ENCODE data around the gene FBXO31. TPM values are rescaled to one million over a fixed set of nuclear protein-coding genes. Genes with fewer than 3 reads are reported as not detected.

FBXO31 gene
- total and polyA plus RNA-seq, 2 donors (not counting 3 experiments of a cell fraction or from before 2014, with no cell fraction given): 17.1 to 31.8 TPM

DNA sequence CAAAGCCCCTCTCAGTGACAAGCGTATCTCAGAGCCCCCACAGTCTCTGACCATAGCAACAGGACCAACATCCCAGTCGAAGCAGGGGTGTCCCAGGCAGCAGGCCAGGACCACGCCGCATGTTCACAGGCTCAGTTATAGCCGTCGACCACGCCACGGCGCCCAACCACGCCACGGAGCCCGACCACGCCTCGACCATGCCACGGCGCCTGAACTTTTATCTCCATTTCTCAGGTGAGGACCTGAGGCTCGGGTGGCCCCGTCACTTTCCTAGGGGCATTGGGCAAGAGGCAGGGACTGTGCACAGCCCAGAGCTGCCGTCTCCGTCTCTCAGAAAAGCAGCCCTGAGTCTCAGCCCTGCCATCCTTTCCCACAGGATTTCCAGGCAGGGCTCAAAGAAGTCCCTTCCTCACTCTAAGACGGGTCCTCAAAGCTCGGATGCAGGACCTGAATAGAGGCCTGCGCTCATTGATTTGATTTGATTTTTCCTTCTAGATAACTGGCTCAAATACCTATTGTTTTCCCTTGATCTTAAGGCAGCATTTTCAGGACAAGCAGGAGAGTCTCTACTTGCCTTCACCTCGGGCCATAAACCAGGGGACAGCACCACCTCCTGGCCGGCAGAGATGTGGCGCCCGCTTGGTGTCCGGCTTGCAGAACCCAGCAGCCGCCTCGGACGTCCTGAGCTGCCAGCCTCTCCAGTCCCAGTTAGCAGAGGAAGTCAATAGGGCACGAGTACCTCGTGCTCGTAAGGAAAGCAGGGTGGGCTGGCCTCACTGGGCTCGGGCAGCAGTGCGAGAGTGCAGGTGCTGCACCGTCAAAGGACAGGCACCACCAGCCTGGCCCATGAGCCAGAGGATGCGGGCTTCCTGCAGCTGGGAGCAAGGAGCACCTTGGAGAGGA is 105.1 kb downstream of the FBXO31 start:
- H3K4me1 ChIP-seq (ENCODE audit: control insufficient read depth, extremely low read depth, insufficient read depth, low read length): peaks cover 4% of the 10 kb centered on the region
- no peak overlapping the region for H3K27ac ChIP-seq (ENCODE audit: insufficient read depth, low read depth, low read length)
- H3K9me1 ChIP-seq (replicated peaks; ENCODE audit: control insufficient read depth, extremely low read depth, insufficient read depth, low read length): no peaks in the 10 kb centered on the region
- dilution Hi-C loops (cut with MboI; ENCODE audit: extremely low pct_ligation_motif_present, low sequenced_read_pairs): no loop called here
- no TSS peak for BruUV-seq (replicated peaks)
- no peaks in the 10 kb centered on the region for H3K36me3 ChIP-seq (ENCODE audit: control insufficient read depth in 2 of 2, extremely low read depth in 1 of 2, insufficient read depth in 2 of 2, low read length in 2 of 2)
- no peak overlapping the region for H2AFZ ChIP-seq (ENCODE audit: low read depth, low read length)
- H3K4me2 ChIP-seq (ENCODE audit: insufficient read depth, low read length): no peak overlapping the region
- no peak overlapping the region for H3K9ac ChIP-seq (replicated peaks; ENCODE audit: extremely low read depth, insufficient read depth, low read length)
- H3K9me3 ChIP-seq (replicated peaks; ENCODE audit: control insufficient read depth, insufficient read depth, low read length): no peaks in the 10 kb centered on the region
- DNase-seq (ENCODE audit: low read depth, low spot score) (peak; percentile 86), FAIRE-seq (peak; percentile 96)
- intact Hi-C loops (cut with micrococcal nuclease): loop anchor here (1.0 to 10.0 kb wide), 7 partner anchors 75 to 715 kb away; no protein-coding TSS in a partner anchor
- ChIA-PET POLR2A (no interaction called here), CTCF (interaction anchor here (0.6 to 7.2 kb wide), 59 partner anchors 9 to 1205 kb away, joined by 3 to 108 read pairs (median 4); partner anchors contain the start of gene FOXC2)
- H3K4me3 ChIP-seq (replicated peaks in 1 of 3; ENCODE audit: insufficient read depth in 1 of 3, low read depth in 1 of 3, low read length in 3 of 3): no peak overlapping the region
- H3K27me3 ChIP-seq (ENCODE audit: control insufficient read depth in 2 of 2, insufficient read depth in 2 of 2, low read length in 2 of 2): no peaks in the 10 kb centered on the region
- no peaks in the 10 kb centered on the region for H4K20me1 ChIP-seq (replicated peaks; ENCODE audit: control insufficient read depth, extremely low read depth, insufficient read depth, low read length)
- H3K79me2 ChIP-seq (ENCODE audit: control insufficient read depth, insufficient read depth, low read length): no peaks in the 10 kb centered on the region
- TF ChIP-seq FOS (IDR thresholded peaks at IDR 0.05; ENCODE audit: borderline replicate concordance, insufficient read depth, low read length): no peak
- TF ChIP-seq, protein P1, sequence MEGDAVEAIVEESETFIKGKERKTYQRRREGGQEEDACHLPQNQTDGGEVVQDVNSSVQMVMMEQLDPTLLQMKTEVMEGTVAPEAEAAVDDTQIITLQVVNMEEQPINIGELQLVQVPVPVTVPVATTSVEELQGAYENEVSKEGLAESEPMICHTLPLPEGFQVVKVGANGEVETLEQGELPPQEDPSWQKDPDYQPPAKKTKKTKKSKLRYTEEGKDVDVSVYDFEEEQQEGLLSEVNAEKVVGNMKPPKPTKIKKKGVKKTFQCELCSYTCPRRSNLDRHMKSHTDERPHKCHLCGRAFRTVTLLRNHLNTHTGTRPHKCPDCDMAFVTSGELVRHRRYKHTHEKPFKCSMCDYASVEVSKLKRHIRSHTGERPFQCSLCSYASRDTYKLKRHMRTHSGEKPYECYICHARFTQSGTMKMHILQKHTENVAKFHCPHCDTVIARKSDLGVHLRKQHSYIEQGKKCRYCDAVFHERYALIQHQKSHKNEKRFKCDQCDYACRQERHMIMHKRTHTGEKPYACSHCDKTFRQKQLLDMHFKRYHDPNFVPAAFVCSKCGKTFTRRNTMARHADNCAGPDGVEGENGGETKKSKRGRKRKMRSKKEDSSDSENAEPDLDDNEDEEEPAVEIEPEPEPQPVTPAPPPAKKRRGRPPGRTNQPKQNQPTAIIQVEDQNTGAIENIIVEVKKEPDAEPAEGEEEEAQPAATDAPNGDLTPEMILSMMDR (IDR thresholded peaks at IDR 0.05; ENCODE audit: extremely low read depth in 1 of 2, insufficient read depth in 1 of 2, low read depth in 1 of 2, low read length in 2 of 2): peak; percentile 92 to 94

Other genes with a start within 250 kb of the FBXO31 start
- gene C16orf95, start 66.4 kb downstream of the FBXO31 start, total RNA-seq: 4.8 and 6.6 TPM in 2 replicates
- gene C16orf95, start 66.4 kb downstream of the FBXO31 start, polyA plus RNA-seq: 4.0 and 6.1 TPM in 2 replicates
- 94.5 and 99.9 TPM in 2 replicates for gene MAP1LC3B, start 8.6 kb upstream of the FBXO31 start, total RNA-seq
- 33.7 and 40.7 TPM in 2 replicates for gene MAP1LC3B, start 8.6 kb upstream of the FBXO31 start, polyA plus RNA-seq
- 30.9 and 34.0 TPM in 2 replicates for gene ZCCHC14, start 109.2 kb upstream of the FBXO31 start, total RNA-seq
- 9.5 and 10.1 TPM in 2 replicates for gene ZCCHC14, start 109.2 kb upstream of the FBXO31 start, polyA plus RNA-seq
- gene JPH3, start 218.7 kb upstream of the FBXO31 start, total RNA-seq: 0.09 and 0.22 TPM in 2 replicates
- gene JPH3, start 218.7 kb upstream of the FBXO31 start, polyA plus RNA-seq: 0.30 and 0.35 TPM in 2 replicates

All from endothelial cell of umbilical vein (primary cell).